NCI-H2107 (cell line): ENCODE results near the gene GPC4.
"Not testable (repeated sequence)": the region's sequence is repeated elsewhere in the genome, so short reads cannot be mapped to it uniquely, and the experiment has no call there.

Source experiments
- DNase-seq: peaks from one replicate; lab custom pipeline; 2025; lab: John Stamatoyannopoulos, UW

Gene GPC4

GRCh38 chrX:133365871-133366611 is 49.2 kb downstream of the GPC4 start:
- no peak for DNase-seq

- DNase-seq, result no peak
Measured at GRCh38 chrX:133364865-133365264, 50.4 kb downstream of the GPC4 start.

- no peak for DNase-seq
Measured at GRCh38 chrX:133364196-133364595, 51.1 kb downstream of the GPC4 start.

- DNase-seq, result no peak
Measured at GRCh38 chrX:133362538-133362937, 52.8 kb downstream of the GPC4 start.

GRCh38 chrX:133359466-133359865 is 55.8 kb downstream of the GPC4 start:
- no peak for DNase-seq

- no peak for DNase-seq
Measured at GRCh38 chrX:133353233-133353632, 62.1 kb downstream of the GPC4 start.

GRCh38 chrX:133350751-133351150 is 64.5 kb downstream of the GPC4 start:
- no peak for DNase-seq

- DNase-seq, result no peak
Measured at GRCh38 chrX:133346026-133346425, 69.3 kb downstream of the GPC4 start.

- no peak for DNase-seq
Measured at GRCh38 chrX:133339566-133339965, 75.7 kb downstream of the GPC4 start.

- DNase-seq, result no peak
Measured at GRCh38 chrX:133337250-133337649, 78.0 kb downstream of the GPC4 start.

GRCh38 chrX:133335027-133335426 is 80.3 kb downstream of the GPC4 start:
- no peak for DNase-seq

GRCh38 chrX:133333154-133333750 is 82.0 kb downstream of the GPC4 start:
- DNase-seq, result no peak

- no peak for DNase-seq
Measured at GRCh38 chrX:133332737-133333136, 82.6 kb downstream of the GPC4 start.

GRCh38 chrX:133330956-133331355 is 84.3 kb downstream of the GPC4 start:
- no peak for DNase-seq

GRCh38 chrX:133325422-133325821 is 89.9 kb downstream of the GPC4 start:
- no peak for DNase-seq

- DNase-seq, result no peak
Measured at GRCh38 chrX:133323431-133323830, 91.9 kb downstream of the GPC4 start.

GRCh38 chrX:133322269-133322668 is 93.0 kb downstream of the GPC4 start:
- DNase-seq, result not testable (repeated sequence)

- DNase-seq, result no peak
Measured at GRCh38 chrX:133321451-133321850, 93.8 kb downstream of the GPC4 start.

- DNase-seq, result no peak
Measured at GRCh38 chrX:133314281-133314680, 101.0 kb downstream of the GPC4 start.

- no peak for DNase-seq
Measured at GRCh38 chrX:133308499-133308897, 106.8 kb downstream of the GPC4 start.

GRCh38 chrX:133307637-133308498 is 107.4 kb downstream of the GPC4 start:
- no peak for DNase-seq

- DNase-seq, result no peak
Measured at GRCh38 chrX:133307094-133307493, 108.2 kb downstream of the GPC4 start.

- no peak for DNase-seq
Measured at GRCh38 chrX:133306316-133306715, 109.0 kb downstream of the GPC4 start.
